ENCODE results near the gene PLCL2. TPM values are rescaled to one million over a fixed set of nuclear protein-coding genes. Genes with fewer than 3 reads are reported as not detected.
"Not testable (repeated sequence)": the region's sequence is repeated elsewhere in the genome, so short reads cannot be mapped to it uniquely, and the experiment has no call there.

PLCL2 gene
- total RNA-seq, 1 donor from 2014 or later, result 27.0 TPM

GRCh38 chr3:16940769-16941700 lies 56.3 kb downstream of the PLCL2 start:
- no peak for DNase-seq (ENCODE audit: low spot score)
- intact Hi-C loops (cut with DNase I), result loop anchor here (10.0 kb wide), 1 partner anchor 84 kb away; no protein-coding TSS in a partner anchor

GRCh38 chr3:16942955-16943354 lies 58.2 kb downstream of the PLCL2 start:
- no peak for DNase-seq (ENCODE audit: low spot score)
- intact Hi-C loops (cut with DNase I), result loop anchor here (10.0 kb wide), 1 partner anchor 82 kb away; no protein-coding TSS in a partner anchor

GRCh38 chr3:16943857-16944256 lies 59.1 kb downstream of the PLCL2 start:
- intact Hi-C loops (cut with DNase I), result loop anchor here (10.0 kb wide), 1 partner anchor 81 kb away; no protein-coding TSS in a partner anchor

GRCh38 chr3:16944356-16944755 lies 59.6 kb downstream of the PLCL2 start:
- DNase-seq (ENCODE audit: low spot score), result no peak
- intact Hi-C loops (cut with DNase I), result loop anchor here (10.0 kb wide), 1 partner anchor 80 kb away; no protein-coding TSS in a partner anchor

More at GRCh38 chr3:16943857-16944256, 59.1 kb downstream of the PLCL2 start:
- DNase-seq (ENCODE audit: low spot score), result no peak

- intact Hi-C loops (cut with DNase I), result loop anchor here (10.0 kb wide), 1 partner anchor 79 kb away; no protein-coding TSS in a partner anchor
- DNase-seq (ENCODE audit: low spot score), result no peak
Observed at GRCh38 chr3:16945330-16945729, 60.6 kb downstream of the PLCL2 start.

GRCh38 chr3:16950282-16950681 lies 65.5 kb downstream of the PLCL2 start:
- intact Hi-C loops (cut with DNase I), result no loop called here
- no peak for DNase-seq (ENCODE audit: low spot score)

- DNase-seq (ENCODE audit: low spot score), result no peak
- intact Hi-C loops (cut with DNase I), result no loop called here
Observed at GRCh38 chr3:16950845-16951244, 66.1 kb downstream of the PLCL2 start.

GRCh38 chr3:16957852-16958251 lies 73.1 kb downstream of the PLCL2 start:
- DNase-seq (ENCODE audit: low spot score); intact Hi-C loops (cut with DNase I): not testable (repeated sequence)

GRCh38 chr3:16960125-16960524 lies 75.4 kb downstream of the PLCL2 start:
- DNase-seq (ENCODE audit: low spot score), result no peak
- intact Hi-C loops (cut with DNase I), result no loop called here

GRCh38 chr3:16961621-16962205 lies 77.0 kb downstream of the PLCL2 start:
- intact Hi-C loops (cut with DNase I), result no loop called here
- no peak for DNase-seq (ENCODE audit: low spot score)

- intact Hi-C loops (cut with DNase I), result no loop called here
- no peak for DNase-seq (ENCODE audit: low spot score)
Observed at GRCh38 chr3:16975083-16975482, 90.3 kb downstream of the PLCL2 start.

- intact Hi-C loops (cut with DNase I), result no loop called here
- no peak for DNase-seq (ENCODE audit: low spot score)
Observed at GRCh38 chr3:16978234-16978920, 93.6 kb downstream of the PLCL2 start.

- intact Hi-C loops (cut with DNase I), result no loop called here
- no peak for DNase-seq (ENCODE audit: low spot score)
Observed at GRCh38 chr3:16978921-16979271, 94.1 kb downstream of the PLCL2 start.

- DNase-seq (ENCODE audit: low spot score); intact Hi-C loops (cut with DNase I): not testable (repeated sequence)
Observed at GRCh38 chr3:16979769-16980515, 95.2 kb downstream of the PLCL2 start.

- intact Hi-C loops (cut with DNase I); DNase-seq (ENCODE audit: low spot score): not testable (repeated sequence)
Observed at GRCh38 chr3:16980526-16980925, 95.8 kb downstream of the PLCL2 start.

- DNase-seq (ENCODE audit: low spot score), result no peak
- intact Hi-C loops (cut with DNase I), result no loop called here
Observed at GRCh38 chr3:16982460-16982859, 97.7 kb downstream of the PLCL2 start.

GRCh38 chr3:16985608-16986007 lies 100.9 kb downstream of the PLCL2 start:
- intact Hi-C loops (cut with DNase I), result no loop called here
- no peak for DNase-seq (ENCODE audit: low spot score)

GRCh38 chr3:16987141-16987540 lies 102.4 kb downstream of the PLCL2 start:
- intact Hi-C loops (cut with DNase I), result no loop called here
- DNase-seq (ENCODE audit: low spot score), result no peak

GRCh38 chr3:16990163-16990562 lies 105.4 kb downstream of the PLCL2 start:
- DNase-seq (ENCODE audit: low spot score), result no peak
- intact Hi-C loops (cut with DNase I), result no loop called here

All from cardiac septum (tissue), 1 donor.